GM18868 (cell line): ENCODE data around the gene P2RY8.
"Not testable (repeated sequence)": the region's sequence is repeated elsewhere in the genome, so short reads cannot be mapped to it uniquely, and the experiment has no call there.

Source experiments
- ATAC-seq: cut with Tn5 transposase; IDR thresholded peaks from one replicate; pipeline ENCODE4 v1.9.1; 2021; ENCODE audit warnings: mild to moderate bottlenecking, moderate library complexity; ENCODE audit not compliant: unreplicated experiment

The P2RY8 gene

GRCh38 chrX:1447969-1448572 is 88.9 kb downstream of the P2RY8 start:
- not testable (repeated sequence) for ATAC-seq

GRCh38 chrX:1446984-1447968 is 89.7 kb downstream of the P2RY8 start:
- ATAC-seq: not testable (repeated sequence)

GRCh38 chrX:1444561-1445500 is 92.2 kb downstream of the P2RY8 start:
- ATAC-seq: no peak

GRCh38 chrX:1443496-1444075 is 93.4 kb downstream of the P2RY8 start:
- no peak for ATAC-seq

GRCh38 chrX:1442724-1443367 is 94.1 kb downstream of the P2RY8 start:
- ATAC-seq: no peak

- ATAC-seq: no peak
Observed at GRCh38 chrX:1442016-1442665, 94.8 kb downstream of the P2RY8 start.

GRCh38 chrX:1440506-1440905 is 96.5 kb downstream of the P2RY8 start:
- no peak for ATAC-seq

- ATAC-seq: no peak
Observed at GRCh38 chrX:1435241-1435895, 101.6 kb downstream of the P2RY8 start.

- no peak for ATAC-seq
Observed at GRCh38 chrX:1434871-1435240, 102.1 kb downstream of the P2RY8 start.

- no peak for ATAC-seq
Observed at GRCh38 chrX:1433646-1434357, 103.2 kb downstream of the P2RY8 start.

GRCh38 chrX:1430451-1430850 is 106.5 kb downstream of the P2RY8 start:
- ATAC-seq: no peak

GRCh38 chrX:1427756-1428155 is 109.2 kb downstream of the P2RY8 start:
- no peak for ATAC-seq

GRCh38 chrX:1426321-1426720 is 110.7 kb downstream of the P2RY8 start:
- ATAC-seq: not testable (repeated sequence)

- ATAC-seq: no peak
Observed at GRCh38 chrX:1425381-1425780, 111.6 kb downstream of the P2RY8 start.

GRCh38 chrX:1424147-1424851 is 112.7 kb downstream of the P2RY8 start:
- ATAC-seq: no peak

GRCh38 chrX:1423215-1423614 is 113.8 kb downstream of the P2RY8 start:
- ATAC-seq: no peak

GRCh38 chrX:1422135-1422465 is 114.9 kb downstream of the P2RY8 start:
- no peak for ATAC-seq
